Activated CD4-positive, CD25-positive, alpha-beta regulatory T cell treated with anti-CD3 and anti-CD28 coated beads, Interleukin-2, amount 50 U/mL, for 24 hours (primary cell): ENCODE measurements around the gene DNAH10.

Experiments used
- ATAC-seq, 2 donors: fragments of 150-1000 bp; cut with Tn5 transposase; one replicate each; pipeline ENCODE4 v1.10.0; 2021; ENCODE audit warnings: mild to moderate bottlenecking in 1 of 2, moderate library complexity in 1 of 2

DNAH10 gene

DNA sequence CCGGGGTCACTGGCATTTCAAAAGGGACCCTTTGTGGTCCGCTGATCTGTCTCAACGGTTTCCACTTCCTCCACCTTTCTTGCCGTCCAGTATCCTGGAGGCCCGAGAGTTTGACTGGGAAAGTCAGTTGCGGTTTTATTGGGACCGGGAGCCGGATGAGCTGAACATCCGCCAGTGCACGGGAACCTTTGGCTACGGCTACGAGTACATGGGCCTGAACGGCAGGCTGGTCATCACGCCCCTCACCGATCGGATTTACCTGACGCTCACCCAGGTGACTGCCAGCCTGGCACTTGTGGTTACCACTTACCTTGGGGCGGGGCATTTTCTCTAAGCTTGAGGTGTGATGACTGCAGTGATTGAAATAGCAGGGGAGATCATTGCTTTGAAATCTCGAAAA is 83.8 kb downstream of the DNAH10 start:
- no peak for ATAC-seq

DNA sequence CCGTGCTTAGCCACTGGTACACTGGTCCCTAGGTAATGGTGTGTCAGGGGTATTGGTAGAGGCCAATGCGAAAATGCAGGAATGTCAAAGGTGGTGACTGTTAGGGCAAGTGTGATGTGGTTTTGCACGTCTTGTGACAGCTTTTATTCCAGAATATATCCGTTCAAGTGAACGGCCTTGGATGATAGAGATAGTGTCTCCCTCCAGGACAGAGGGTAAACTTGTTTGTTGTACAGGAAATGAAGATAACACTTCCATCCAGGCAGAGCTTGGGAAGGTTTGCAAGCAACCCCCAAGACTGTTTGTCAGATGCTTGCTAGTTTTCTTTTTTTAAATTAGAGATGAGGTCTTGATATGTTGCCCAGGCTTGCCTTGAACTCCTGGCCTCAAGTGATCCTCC is 84.2 kb downstream of the DNAH10 start:
- ATAC-seq = no peak

DNA sequence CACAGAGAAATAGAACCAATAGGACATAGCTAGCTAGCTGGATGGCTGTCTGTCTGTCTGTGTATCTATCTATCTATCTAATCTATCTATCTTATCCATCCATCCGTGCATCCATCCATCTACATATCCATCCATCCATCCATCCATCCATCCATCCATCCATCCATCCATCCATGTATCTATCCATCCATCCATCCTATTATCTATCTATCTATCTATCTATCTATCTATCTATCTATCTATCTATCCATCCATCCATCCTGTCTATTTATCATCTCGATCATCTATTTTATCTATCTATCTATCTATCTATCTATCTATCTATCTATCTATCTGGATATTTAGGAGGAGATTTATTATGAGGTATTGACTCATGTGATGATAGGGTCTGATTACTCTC is 84.9 kb downstream of the DNAH10 start:
- ATAC-seq = no peak

DNA sequence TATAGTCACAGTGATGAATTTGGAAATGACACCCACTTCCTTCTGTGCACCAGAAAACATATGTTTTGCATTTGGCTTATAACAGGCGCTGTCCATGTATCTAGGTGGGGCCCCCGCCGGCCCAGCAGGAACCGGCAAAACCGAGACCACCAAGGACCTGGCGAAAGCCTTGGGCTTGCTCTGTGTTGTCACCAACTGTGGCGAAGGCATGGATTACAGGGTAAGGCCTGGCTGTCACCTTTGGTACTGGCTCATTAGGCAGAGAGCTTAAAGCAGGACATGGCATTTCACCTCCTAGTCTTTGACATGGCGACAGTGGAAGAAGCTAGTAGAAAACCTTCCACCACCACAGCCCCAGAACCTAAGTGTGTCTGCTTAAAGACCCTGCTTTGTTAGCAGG is 85.8 kb downstream of the DNAH10 start:
- ATAC-seq = no peak

DNA sequence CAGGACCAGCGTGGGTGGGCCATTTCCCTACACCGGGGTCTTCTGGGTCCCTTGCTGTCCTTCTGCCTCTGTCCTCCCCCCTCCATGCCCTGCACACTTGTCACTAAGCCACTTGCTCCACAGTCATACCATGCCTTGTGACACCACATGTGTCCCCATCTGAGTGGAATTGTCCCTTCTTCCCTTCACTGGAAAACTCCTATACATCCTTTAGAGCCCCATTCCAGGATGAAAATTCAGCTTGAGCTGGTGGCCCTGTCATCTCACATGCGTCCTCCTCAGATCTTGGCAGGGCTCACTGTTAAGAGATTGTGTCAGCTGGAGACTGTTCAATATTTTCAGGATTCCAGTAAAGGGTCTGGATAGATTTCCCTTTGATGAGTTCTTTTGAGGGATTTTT is 87.4 kb downstream of the DNAH10 start:
- no peak for ATAC-seq

DNA sequence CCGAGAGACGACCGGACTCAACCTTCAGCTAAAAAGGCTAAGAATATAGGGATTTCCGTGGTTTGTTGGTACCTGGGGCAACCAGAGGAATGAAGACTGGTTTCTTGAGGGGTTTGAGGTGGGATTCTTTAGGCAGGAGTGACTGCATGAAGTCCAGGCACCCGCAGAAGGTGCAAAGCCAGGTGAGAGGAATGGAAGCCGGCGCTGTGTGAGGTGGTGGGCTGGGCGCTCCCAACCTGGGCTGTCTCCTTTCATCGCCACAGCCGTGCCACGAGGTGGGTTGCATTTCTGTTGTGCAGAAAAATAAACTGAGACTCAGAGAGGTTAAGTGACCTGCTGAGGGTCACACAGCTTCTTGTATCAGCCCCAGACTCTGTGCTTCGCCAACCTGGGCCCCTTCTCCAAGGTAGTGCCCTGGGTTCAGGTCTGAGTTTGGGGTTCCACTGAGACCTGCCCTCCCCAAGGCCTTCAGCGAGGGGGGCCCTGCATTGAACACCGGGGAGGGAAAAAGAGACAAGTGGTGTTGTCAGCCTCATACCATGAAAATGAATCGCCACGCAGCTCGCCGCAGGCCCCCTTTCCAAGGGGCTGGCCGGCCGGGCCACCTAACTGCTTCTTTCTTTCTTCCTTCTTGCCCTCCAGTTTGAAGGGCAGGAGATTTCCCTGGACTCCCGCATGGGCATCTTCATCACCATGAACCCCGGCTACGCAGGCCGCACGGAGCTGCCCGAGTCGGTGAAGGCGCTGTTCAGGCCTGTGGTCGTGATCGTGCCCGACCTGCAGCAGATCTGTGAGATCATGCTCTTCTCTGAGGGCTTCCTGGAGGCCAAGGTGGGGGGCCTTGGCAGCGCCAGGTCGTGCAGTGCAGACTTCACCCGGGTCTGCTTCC is 88.4 kb downstream of the DNAH10 start:
- ATAC-seq = no peak

DNA sequence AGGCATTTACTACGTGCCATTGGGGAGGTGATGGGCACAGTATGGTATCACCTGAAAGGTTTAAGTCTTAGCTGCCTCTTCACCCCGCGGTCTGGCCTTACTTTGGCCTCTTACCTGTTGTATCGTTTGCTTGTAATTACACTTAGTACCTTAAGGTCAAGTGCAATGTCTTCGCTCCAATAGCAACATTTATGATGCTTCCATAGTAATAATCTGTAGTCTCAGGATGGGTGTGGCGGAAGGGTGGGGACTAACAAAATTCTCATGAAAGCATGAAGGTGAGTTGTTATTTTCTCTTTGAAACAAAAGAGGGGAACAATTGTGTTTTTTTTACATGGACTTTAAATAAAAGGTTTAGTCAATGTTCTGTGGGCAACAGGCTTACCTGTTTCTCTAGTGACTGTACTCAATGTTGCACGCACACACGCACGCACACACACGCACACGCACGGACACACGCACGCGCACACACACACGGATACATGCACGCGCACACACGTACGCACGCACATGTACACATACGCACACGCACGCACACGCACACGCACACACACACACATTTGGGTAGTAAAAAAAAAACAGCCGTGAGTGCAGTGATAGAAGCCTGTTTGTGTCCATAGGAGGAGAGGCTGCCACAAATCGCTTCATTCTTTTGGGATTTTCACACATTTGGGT is 91.4 kb downstream of the DNAH10 start:
- no peak for ATAC-seq

DNA sequence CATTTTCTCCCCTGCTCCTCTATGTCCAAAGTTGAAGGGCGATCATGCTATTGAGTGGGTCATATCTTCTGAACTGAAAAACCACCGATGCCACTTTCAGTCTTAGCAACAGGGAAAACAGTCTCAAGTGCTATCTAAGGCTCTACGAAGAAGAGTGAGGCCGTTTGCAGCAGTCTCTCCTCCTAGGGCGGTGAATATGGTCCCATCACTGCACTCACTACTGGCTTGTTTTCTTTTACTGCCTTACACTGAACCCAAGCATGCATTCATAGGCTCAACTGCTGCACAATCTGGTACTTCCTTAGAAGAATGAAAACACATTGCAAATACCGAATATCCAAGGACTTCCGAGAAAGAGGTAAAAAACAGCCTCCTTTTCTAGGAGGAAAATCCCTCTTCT is 92.1 kb downstream of the DNAH10 start:
- no peak for ATAC-seq

DNA sequence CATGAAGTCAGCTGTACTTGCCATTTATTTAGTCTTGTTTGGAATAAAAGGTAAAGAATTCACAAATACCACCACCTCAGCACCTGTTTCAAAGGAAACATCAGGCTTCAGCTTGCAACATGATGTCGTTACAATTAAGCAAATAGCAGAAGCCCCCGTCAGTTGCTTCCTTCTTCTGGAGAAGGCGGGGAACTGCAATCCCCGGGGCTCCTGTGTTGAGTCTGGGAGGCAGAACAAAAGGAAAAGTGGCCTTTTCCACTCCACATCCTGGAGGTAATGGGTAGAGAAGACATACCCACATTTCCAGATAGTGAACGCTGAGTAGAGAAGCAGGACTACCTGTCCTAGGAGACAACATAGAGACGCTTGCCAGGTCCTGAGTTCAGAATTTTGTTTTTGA is 92.8 kb downstream of the DNAH10 start:
- ATAC-seq = no peak

DNA sequence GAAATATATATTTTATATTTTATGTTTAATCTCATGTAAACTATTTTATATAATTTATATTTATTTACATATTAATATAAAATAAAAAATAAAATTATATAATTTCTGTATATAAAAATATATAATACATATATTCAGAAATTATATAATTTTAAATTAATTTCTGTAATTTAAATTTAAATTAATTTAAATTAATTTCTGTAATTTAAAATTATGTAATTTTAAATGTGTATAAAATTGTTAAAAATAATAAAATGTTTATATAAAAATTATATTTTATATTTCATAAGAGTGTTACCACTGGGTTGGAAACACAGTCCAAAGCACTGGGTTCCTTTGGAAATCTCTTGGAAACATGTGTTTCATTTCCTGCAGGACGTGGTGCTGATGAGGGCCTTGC is 94.6 kb downstream of the DNAH10 start:
- no peak for ATAC-seq

DNA sequence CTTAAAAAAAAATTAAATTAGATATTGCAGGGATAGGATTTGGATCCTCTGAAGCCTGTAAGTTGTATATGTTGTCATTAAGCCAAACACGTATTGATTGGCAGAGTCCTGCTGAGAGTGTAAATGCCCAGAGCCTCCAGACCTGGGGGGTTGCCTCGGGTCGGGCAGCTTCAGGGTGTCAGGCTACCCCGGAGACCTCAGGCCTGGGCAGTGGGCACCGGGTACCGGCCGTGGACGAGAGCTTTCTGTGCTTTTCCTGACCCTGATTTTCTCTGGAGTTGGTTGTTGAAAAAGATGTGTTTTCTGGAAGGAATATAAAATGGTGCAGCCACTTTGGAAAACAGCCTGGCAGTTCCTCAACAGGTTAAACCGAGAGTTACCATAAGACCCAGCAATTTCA is 96.1 kb downstream of the DNAH10 start:
- ATAC-seq = no peak

DNA sequence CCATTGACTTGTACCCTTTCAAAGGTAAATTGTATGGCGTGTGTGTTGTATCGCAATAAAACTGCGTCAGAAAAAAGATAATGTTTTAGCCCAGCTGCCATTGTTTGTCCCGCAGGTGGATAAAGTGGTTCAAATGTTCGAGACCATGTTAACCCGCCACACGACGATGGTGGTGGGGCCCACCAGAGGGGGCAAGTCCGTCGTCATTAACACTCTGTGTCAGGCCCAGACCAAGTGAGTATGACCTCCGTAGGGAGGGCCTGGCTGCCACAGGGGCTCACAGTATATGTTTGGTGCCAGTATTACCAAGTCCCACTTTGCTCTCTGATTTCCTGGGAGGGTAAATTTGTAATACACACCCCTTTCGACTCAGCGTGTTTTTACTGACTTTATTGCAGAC is 96.9 kb downstream of the DNAH10 start:
- ATAC-seq = no peak

DNA sequence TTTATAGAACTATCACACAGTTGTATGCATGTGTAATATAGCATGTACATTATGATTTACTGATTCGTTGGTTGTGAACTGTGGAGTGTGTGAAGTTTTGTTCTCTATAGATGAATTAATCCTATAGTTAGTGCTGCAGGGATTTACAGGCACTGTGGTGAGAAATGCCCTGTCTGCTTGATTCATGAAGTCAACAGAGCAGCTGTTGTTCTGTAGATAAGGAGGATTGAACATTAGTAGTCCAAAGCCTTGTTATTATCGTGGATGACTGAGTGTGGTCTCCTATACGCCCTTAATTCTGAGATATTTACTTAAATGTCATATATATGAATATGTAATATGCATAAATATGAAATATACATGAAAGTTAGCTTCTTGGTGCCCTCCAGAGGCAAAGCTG is 98.3 kb downstream of the DNAH10 start:
- no peak for ATAC-seq

DNA sequence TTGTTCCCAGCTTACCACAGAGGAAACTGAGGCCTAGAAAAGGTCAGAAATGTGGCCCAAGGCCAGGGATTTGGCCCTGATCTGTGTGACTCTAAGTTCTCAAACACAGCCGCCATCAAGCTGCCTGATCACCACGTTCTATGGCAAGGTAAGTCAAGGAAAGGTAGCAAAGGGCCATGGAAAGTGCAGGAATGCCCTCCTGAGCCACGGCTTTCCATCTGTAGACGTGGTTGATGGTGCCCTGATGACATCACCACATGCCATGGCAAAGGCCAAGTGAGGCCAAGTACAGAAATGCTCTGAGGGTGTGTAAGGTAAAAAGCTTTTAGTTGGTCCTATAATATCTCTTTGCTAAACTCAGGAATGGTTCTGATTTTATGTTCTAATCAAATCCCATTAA is 99.3 kb downstream of the DNAH10 start:
- no peak for ATAC-seq

DNA sequence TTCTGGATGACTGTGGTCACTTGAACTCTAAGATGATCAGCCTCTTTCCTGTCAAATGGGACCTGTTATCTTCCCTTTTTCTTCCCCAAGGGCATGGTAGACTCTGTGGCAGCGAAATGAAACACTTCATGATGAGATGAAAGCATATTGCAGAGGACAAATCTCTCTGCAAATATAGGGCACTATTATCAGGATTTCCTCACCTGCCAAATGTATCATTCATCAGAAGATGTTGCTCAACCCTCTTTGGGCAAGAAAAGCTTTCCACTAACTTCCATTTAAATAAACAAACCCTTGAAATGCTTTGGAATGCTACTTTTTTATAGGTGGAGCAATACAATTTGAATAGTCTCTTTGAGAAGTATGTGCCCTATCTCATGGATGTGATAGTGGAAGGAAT is 105.0 kb downstream of the DNAH10 start:
- ATAC-seq = no peak

DNA sequence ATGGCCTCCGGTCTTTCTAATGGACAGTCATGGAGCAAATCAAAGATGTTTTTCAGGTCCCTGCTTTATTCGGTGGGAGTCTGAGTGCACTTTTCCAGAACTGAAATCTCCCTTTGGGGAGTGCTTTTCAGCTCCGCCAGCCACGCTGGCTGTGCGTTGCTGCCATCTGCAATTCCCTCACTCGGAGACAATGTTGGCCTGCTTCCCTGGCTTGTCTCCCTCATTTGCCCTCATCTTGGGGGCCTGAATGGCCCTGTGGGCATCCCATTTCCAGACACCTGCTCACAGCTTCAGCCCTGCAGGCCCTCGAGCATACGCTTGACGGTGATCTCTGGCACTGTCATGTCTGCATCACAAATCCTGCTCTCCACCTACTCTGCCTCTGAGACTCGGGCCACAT is 106.7 kb downstream of the DNAH10 start:
- ATAC-seq = no peak

DNA sequence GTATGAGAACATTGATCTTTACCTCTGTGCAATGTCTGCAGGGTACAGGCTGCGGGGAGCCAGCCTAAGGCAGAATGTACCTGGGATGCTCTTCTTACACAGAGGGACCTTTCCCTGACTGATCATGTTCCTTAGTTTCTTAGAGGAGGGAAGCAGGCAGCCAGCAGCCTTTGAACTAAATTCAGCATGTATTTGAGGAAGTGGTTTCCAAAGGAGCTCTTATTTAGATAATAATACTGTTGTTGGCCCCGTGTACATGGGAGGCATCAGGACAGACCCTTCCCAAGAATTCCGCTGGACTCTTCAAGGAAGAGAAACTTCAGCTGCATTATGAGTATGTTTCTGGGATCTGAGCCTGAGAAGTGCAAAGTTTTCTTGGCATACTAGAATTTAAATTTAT is 111.7 kb downstream of the DNAH10 start:
- no peak for ATAC-seq

DNA sequence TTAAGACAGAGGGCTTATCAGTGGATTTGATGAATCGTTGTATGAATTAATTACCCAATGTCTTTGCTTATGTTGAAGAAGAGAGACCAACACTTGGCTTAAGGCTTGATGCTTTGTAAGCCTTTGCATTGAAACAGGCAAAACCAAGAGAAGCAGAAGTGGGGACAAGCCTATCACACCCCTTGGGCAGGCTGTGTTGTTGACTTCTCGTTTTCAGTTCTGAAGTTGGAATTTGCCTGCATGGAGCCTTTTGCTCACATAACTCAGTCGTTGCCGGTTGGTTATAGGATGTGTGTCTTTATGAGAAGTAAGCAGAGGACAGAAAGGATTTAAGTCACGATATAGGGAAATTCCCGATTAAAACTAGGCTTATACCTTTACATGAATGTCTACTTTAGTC is 115.9 kb downstream of the DNAH10 start:
- ATAC-seq = no peak

DNA sequence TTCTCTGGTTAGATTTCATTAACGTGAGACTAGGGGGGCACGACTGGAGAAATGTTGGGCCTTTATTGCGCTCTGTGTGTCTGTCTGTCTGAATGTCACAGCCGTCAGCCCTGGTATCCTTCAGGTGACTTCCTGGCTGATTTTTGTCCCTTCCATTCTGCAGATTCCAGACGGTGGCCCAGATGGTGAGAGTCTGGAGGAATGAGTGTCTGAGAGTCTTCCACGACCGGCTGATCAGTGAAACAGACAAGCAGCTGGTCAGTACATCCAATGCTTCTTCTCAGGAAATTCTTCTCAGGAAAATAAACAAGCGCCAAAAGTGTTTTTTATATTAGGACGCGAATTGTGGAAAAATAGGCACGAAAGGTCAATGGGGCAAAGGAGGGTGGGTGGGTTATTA is 117.0 kb downstream of the DNAH10 start:
- ATAC-seq = no peak

DNA sequence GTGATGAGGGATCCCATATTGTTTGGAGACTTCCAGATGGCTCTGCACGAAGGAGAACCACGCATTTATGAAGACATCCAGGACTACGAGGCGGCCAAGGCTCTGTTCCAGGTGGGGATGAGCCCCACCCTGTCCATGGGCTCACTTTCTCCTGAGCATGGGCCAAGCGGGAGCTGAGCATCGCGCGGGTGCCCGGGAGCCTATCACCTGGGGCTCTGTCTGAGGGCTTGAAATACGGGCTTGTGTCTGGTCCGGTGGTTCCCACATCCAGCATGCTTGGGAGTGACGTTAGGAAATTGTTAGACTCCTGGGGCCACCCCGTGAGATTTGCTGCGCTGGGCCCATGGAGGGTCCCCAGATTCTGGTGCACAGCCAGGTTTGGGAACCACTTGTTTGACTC is 117.6 kb downstream of the DNAH10 start:
- no peak for ATAC-seq

DNA sequence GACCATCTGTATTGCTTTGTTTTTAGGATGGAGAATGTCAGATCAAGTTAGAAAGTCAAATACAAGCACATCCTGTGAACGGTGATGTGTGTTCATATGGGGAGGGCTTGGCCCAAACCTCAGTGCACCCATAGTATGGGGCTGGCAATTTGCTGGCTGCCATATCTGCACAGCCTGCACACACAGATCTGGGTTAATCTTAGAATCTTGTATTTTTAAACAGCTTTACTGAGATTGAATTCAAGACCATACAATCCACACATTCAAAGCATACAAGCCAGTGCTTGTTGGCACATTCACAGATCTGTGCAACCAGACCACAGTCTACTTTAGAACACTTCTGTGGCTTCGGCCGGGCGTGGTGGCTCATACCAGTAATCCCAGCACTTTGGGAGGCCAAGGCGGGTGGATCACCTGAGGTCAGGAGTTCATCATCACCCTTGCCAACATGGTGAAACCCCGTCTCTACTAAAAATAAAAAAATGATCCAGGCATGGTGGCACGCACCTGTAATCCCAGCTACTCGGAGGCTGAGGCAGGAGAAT is 120.1 kb downstream of the DNAH10 start:
- no peak for ATAC-seq

DNA sequence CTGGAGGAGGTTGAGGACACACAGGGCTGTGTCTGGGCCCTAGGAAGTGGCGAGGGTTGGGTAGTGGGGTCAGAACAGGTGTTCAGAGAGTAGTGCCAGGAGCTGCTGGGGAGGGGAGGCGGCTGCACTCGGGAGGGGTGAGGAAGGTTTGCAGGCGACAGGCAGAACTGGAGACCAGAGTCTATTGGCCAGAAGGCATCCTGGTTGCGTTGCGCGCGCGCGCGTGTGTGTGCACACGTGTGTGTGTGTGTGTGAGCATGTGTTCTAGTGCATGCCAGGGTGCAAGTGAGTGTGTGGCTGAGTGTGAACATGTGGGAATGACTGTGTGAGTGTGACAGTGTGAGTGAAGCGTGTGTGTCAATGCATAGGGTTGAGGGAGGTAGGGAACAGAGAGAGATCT is 124.2 kb downstream of the DNAH10 start:
- no peak for ATAC-seq

DNA sequence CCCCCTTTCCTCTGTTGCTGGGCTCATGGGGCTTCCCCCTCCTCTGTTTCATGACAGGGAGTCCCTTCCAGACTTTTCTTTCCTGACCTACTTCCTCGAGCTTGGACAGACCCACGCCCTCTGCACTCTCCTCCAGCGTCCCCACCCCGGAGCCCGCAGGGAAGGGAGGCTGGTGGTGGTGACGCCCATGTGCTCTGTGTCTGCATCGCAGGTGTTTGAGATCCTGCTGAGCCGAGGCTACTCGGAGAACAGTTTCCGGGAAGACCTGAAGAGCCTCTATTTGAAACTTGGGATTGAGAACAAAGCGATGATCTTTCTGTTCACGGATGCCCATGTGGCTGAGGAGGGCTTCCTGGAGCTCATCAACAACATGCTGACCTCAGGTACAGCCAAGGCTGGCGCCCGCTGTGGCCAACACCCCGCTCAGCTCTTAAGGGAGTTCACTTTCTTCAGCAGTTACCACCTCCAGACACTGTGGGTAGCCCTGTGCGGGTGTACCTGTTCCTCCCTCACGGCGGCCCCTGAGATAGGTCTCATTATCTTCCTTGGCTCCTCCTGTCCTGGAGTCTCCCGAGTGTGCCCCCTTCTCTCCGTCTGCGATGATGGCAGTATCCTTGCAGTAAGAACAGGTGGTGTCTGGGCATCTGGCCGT is 125.0 kb downstream of the DNAH10 start:
- no peak for ATAC-seq

DNA sequence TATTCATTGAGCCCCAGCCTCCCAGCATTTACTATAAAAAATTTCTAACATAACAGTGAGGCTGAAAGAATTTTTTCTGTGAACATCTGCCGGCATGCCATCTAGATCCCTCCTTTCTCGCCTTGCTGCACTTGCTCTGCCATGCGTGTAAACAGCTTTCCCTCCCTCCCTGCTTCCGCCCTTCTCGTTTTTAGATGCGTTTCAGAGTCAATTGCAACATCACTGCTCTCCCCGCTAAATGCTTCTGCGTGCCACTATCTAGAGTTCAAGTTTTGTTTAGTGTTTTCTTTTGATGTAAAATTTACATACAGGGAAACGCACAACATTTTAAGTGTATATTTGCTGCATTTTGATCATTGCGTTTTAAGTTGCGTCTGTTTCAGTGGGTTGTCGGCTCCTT is 126.9 kb downstream of the DNAH10 start:
- no peak for ATAC-seq
